Sigmoid colon (tissue), 4 donors: ENCODE measurements around the gene SREBF1.

Source experiments
- EP300 ChIP-seq, 4 donors: sonication (generic); formaldehyde crosslinking; IDR thresholded peaks; one replicate each; pipeline ENCODE4 v1.6.1; 2017; ENCODE audit warnings: antibody characterized with exemption in 4 of 4
- POLR2A ChIP-seq, 2 donors: fragments of 450-650 bp; IDR thresholded peaks; one replicate each; pipeline ENCODE4 v1.6.1; 2016; ENCODE audit warnings: antibody characterized with exemption in 2 of 2, mild to moderate bottlenecking in 2 of 2, moderate library complexity in 2 of 2
- POLR2AphosphoS5 ChIP-seq, 4 donors: sonication (generic); formaldehyde crosslinking; IDR thresholded peaks; one replicate each; pipeline ENCODE4 v1.6.1; 2017; ENCODE audit warnings: antibody characterized with exemption in 4 of 4
- TF ChIP-seq, protein P1 (sequence below), 4 experiments: fragments of 450-650 bp in 3 of 4; fragments of 200-600 bp in 1 of 4; IDR thresholded peaks; one replicate each; pipeline ENCODE4 v1.5.1; 2016 to 2019; ENCODE audit warnings: antibody characterized with exemption in 4 of 4, mild to moderate bottlenecking in 3 of 4, moderate library complexity in 2 of 4

DNA sequence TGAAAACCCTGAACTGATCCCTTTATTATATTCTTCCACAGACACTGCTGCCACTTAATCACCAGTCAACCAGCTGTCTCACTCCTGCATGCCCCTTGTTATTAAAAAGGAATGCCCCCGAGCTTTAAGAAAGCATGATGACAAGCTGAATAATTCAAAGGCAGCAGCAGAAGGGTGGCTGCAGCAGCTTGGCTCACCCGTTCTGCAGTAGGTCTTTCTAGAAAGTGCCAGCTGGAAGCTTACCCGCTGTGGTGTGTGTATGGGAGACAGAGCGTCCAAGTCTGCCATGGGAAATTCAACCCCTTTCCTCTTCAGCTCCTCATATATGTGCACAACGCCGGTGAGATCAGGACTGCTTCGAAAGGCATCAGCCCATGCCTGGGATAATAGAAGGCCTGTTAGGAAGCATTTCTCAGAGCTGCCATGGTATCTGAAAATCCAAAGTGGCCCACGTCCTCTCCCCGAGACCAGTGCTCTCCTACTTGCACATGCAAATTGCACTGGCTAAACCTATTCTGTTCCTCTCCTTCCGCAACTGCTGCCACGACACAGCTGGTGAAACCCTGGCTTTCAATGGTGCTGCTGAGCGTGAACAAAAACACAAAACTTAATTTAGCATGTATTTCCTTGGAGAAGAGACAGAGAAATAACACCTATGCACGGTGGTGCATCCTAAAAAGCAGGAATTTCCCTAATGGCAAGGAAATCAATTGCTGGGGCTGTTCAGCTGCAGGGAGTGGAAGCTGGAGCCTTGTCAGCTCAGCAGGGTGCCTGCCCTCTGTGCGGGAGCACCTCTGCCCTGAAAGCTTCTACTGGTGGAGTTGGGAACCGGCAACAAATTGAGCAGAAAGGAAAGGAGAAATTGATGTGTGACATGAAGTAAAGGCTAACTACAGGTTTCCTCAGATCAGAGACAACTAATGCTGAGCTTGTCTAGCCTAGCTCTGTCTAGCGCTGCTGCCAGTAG is 47.9 kb upstream of the SREBF1 start:
- TF ChIP-seq POLR2AphosphoS5 (IDR thresholded peaks at IDR 0.05) (no peak), EP300 (IDR thresholded peaks at IDR 0.05) (no peak), POLR2A (IDR thresholded peaks at IDR 0.05) (no peak)
- TF ChIP-seq, protein P1, sequence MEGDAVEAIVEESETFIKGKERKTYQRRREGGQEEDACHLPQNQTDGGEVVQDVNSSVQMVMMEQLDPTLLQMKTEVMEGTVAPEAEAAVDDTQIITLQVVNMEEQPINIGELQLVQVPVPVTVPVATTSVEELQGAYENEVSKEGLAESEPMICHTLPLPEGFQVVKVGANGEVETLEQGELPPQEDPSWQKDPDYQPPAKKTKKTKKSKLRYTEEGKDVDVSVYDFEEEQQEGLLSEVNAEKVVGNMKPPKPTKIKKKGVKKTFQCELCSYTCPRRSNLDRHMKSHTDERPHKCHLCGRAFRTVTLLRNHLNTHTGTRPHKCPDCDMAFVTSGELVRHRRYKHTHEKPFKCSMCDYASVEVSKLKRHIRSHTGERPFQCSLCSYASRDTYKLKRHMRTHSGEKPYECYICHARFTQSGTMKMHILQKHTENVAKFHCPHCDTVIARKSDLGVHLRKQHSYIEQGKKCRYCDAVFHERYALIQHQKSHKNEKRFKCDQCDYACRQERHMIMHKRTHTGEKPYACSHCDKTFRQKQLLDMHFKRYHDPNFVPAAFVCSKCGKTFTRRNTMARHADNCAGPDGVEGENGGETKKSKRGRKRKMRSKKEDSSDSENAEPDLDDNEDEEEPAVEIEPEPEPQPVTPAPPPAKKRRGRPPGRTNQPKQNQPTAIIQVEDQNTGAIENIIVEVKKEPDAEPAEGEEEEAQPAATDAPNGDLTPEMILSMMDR (IDR thresholded peaks at IDR 0.05): no peak
